HG02798 (cell line): ENCODE results near the gene SGK1.
"Not testable (repeated sequence)": the region's sequence is repeated elsewhere in the genome, so short reads cannot be mapped to it uniquely, and the experiment has no call there.

Experiments
- ATAC-seq: cut with Tn5 transposase; IDR thresholded peaks from one replicate; pipeline ENCODE4 v1.9.1; 2021; ENCODE audit warnings: mild to moderate bottlenecking; ENCODE audit not compliant: unreplicated experiment, poor library complexity

The SGK1 gene

GRCh38 chr6:134258849-134259306 is 59.0 kb downstream of the SGK1 start:
- no peak for ATAC-seq

DNA sequence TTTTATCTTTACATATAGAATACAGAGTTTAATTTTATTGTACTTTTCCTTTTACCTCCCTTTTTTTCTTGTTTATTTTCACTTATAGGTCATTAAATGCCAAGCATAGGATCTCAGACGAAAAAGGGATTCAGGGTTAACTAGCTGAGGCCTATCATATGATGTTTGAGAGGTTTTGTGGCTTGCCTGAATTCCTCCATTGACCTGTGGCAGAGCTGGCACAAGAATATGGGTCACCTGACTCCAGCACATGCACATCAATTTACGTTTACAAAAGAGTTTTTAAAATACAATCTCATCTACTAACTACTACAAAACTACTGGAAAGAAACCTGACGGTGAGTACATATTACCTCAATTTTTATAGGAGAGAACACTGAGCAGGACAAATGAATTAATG is 60.4 kb downstream of the SGK1 start:
- no peak for ATAC-seq

GRCh38 chr6:134256862-134257261 is 61.0 kb downstream of the SGK1 start:
- no peak for ATAC-seq

- ATAC-seq = not testable (repeated sequence)
These were observed 62.6 kb downstream of the SGK1 start for GRCh38 chr6:134255280-134255679.

- no peak for ATAC-seq
These were observed 63.8 kb downstream of the SGK1 start for GRCh38 chr6:134254118-134254517.

- no peak for ATAC-seq
These were observed 64.2 kb downstream of the SGK1 start for GRCh38 chr6:134253681-134254080.

- ATAC-seq = no peak
These were observed 66.6 kb downstream of the SGK1 start for GRCh38 chr6:134251320-134251719.

DNA sequence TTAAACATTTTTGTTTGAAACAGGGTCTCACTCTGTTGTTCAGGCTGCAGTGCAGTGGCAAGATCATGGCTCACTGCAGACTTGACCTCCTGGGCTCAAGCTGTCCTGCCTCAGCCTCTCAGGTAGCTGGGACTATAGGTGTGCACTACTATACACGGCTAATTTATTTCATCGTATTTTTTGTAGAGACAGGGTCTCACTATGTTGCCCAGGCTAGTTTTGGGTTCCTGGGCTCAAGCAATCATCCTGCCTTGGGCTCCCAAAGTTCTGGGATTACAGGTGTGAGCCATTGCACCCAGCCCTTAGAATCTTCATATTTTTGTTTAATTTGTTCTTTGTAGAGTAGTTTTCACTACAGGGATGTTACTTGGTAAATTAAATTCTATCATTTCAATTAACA is 67.1 kb downstream of the SGK1 start:
- ATAC-seq = no peak

DNA sequence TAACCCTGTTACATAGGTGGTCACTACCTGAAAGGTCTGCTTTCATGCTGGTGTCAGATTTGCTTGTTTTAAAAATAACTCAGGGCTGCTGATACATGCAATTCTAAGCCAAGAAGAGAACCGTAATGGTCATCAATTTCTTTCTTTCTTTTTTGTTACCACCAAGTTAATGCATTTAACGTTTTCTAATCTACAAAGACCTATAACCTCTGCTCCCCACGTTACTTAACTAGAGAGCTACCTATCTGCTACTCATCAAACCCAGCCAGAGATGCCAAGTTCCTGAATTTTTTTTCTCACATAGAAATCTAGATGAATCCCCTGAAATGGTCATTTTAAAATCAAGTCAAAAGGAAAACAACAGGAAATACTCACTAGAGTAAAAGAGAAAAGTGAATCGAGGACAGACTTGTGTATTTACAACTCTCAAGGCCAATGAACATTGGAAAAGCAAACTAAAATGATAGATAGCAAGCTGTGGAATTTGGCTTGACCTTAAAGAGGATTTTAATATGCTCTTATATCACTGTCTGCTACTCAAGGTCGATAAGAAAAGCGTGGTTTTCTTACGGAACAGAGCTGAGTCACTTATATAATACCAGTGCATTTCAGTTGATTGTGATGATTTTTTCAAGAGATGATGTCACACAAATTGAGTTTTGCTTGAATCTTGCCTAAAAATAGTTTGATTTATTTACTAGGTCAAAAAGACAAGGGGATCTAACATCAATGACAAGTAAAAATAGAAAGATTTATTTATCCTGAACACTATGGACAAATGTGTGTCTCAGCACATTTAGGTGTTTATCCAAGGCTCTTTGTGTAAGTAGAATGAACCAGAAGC is 67.9 kb downstream of the SGK1 start:
- no peak for ATAC-seq

- no peak for ATAC-seq
These were observed 68.6 kb downstream of the SGK1 start for GRCh38 chr6:134249239-134249758.

GRCh38 chr6:134247844-134248580 is 69.9 kb downstream of the SGK1 start:
- ATAC-seq = no peak

DNA sequence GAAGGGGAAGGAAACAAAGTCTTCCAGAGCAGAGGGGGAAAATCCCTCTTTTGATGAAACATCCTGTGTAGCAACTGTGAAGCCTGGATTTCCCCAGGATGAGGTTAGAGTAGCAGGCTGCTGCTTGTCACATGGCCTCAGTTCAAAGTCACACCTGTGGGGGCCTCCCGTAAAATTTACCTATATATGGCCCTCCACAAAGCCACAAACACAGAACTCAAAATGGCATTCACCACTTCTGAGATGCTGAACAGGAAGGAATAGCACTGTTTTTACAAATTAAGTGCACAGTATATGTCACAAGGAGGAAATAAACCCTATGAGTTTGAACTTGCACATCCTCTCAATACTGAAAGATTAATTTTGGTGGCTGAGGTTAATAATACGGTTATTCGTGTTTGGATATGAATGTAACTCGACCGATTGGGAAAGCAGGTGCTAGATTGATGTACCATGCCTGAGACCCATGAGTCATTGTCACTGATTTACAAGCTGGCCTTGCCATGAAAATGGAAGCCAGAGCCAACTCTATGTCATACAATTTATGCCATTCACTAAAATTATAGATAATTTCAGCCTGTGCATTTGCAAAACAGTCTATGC is 70.6 kb downstream of the SGK1 start:
- peak; percentile 94 for ATAC-seq

DNA sequence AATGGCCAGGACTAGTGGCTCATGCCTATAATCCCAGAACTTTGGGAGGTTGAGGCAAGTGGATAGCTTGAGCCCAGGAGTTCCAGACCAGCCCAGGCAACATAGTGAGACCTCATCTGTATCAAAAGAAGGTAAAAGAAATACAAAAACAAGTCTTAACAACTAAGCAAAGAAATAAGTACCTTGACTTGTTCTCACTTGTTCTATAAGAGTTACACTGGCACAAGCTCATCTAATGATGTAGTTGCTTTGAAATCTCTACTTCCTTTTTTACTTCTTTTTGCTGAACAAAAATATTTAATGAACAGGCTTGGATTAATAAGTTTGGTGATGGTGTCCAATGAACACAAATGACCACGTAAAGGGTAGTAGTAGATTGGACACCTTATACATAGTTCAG is 72.2 kb downstream of the SGK1 start:
- no peak for ATAC-seq

DNA sequence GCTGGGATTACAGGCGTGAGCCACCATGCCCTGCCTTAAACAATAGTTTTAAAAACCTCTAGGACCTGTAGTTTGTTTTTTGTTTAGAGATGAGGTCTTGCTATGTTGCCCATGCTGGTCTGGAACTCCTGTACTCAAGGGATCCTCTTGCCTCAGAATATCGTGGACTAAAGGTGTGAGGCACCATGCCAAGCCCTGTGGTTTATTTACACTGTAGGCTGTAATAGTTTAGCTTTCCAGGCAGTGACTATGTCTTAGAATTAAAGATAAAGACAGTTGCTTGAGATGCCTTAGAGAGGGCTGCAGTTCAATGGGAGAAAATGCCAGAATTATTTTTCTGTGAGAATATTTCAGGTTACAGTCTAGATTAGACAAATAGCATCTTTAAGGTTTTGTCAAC is 72.9 kb downstream of the SGK1 start:
- ATAC-seq = no peak

DNA sequence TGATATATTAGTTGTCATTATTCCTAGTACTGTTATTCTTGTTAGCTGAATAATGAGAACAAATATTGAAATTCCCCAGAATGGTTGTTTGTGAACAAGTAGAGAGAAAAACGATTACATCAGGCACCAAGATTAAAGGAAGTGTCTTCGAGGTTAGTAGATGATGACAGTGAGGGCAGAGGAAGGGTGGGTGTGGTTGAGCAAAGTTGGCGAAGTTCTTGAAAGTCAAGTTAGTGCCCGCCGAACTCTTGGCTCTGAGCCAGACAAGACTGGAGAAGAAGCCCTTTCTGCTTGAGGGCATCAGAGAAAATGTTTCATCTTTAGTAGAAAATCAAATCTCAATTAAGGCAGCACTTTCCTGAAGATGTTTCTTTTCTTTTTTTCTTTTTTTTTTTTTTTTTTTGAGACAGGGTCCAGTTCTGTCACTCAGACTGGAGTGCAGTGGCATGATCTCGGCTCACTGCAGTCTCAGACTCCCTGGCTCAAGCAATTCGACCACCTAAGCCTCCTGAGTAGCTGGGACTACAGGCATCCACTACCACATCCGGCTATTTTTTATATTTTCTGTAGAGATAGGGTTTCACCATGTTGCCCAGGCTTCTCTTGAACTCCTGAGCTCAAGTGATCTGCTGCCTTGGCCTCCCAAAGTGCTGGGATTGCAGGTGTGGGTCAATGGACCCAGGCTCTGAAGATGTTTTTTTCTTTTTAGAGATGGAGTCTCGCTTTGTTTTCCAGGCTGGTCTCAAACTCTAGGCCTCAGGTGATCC is 77.1 kb downstream of the SGK1 start:
- ATAC-seq = no peak

DNA sequence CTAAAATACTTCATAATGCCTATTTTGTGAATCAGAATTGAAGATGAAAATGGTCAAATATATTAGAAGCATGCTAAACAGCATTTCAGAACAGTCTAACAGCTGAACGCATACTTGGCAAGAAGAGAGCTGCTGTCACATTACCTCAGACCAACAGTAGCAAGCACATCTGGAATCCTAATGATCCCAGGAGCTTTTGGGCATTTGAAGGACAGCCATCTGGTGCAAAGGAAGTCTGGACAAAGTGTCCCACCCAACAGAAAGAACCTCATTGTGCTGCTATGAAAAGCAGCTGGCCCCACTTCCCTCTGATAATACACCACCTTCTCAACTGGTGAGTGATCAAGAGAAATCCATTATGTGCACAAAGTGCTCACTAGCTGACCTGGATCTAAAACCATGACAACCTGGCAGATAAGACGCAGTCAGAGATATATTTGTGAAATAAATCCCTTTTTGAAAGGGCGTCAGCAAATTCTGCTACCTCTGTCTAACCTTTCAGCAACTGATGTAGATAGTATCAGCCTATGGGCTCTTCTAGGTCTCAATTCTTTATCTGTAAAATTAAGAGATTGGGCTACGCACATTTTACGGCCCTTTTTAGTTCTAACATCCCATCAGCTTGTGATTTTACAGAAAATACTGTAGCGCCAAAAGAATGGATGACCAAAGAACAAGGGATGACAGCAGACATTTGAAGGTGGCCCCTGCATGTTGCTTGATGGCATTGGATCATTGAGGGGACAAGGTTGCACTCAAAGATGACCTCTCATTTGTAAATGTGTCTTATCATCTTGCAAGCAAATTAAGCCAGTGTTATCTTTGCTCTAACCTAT is 78.7 kb downstream of the SGK1 start:
- no peak for ATAC-seq

GRCh38 chr6:134238006-134238405 is 79.9 kb downstream of the SGK1 start:
- ATAC-seq = no peak

- peak; percentile 91 for ATAC-seq
These were observed 81.8 kb downstream of the SGK1 start for GRCh38 chr6:134235937-134236751.

DNA sequence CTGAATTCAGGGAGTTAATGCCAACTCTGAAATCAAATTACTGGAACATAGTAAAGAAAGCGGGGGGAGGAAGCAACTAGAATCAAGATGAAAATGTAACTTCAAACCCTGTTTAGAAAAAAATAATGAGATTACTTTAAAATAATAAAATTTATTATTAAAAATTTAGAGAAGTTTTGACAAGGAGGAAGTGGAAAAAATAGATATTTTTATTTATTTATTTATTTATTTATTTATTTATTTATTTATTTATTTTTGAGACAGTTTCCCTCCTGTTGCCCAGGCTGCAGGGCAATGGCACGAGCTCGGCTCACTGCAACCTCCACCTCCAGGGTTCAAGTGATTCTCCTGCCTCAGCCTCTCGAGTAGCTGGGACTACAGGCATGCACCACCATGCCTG is 82.6 kb downstream of the SGK1 start:
- not testable (repeated sequence) for ATAC-seq
